Karpas-422 (cell line): ENCODE data around the gene ZNF512B. TPM values are rescaled to one million over a fixed set of nuclear protein-coding genes. Genes with fewer than 3 reads are reported as not detected.
"Not testable (repeated sequence)": the region's sequence is repeated elsewhere in the genome, so short reads cannot be mapped to it uniquely, and the experiment has no call there.

Source experiments
- DNase-seq: peaks from one replicate; pipeline ENCODE4 v3.0.0-alpha.2; 2015
- H2AFZ ChIP-seq: fragments of 200-600 bp; sonication (generic); 2 replicates; pipeline ENCODE4 v1.6.1; 2014; ENCODE audit warnings: antibody characterized with exemption, low read length, mixed read lengths
- H3K27ac ChIP-seq: fragments of 200-600 bp; sonication (generic); 2 replicates; pipeline ENCODE4 v1.5.1; 2014; ENCODE audit warnings: mild to moderate bottlenecking, low read length, moderate library complexity
- H3K27me3 ChIP-seq: fragments of 200-600 bp; sonication (generic); 2 replicates; pipeline ENCODE4 v1.6.1; 2014; ENCODE audit warnings: low read length, mixed read lengths
- H3K36me3 ChIP-seq: fragments of 200-600 bp; sonication (generic); 2 replicates; pipeline ENCODE4 v1.6.1; 2014; ENCODE audit warnings: low read length, mixed read lengths; ENCODE audit not compliant: insufficient read depth
- H3K4me1 ChIP-seq: fragments of 200-600 bp; sonication (generic); 2 replicates; pipeline ENCODE4 v1.6.1; 2014; ENCODE audit warnings: mild to moderate bottlenecking, low read length, mixed read lengths
- H3K4me2 ChIP-seq: fragments of 200-600 bp; sonication (generic); 2 replicates; pipeline ENCODE4 v1.6.1; 2014; ENCODE audit warnings: low read length, low read depth, mild to moderate bottlenecking; ENCODE audit not compliant: poor library complexity, severe bottlenecking
- H3K4me3 ChIP-seq: fragments of 200-600 bp; sonication (generic); 2 replicates; pipeline ENCODE4 v1.5.1; 2014; ENCODE audit warnings: mild to moderate bottlenecking, antibody characterized with exemption, low read length, mixed read lengths
- H3K79me2 ChIP-seq: fragments of 200-600 bp; sonication (generic); 2 replicates; pipeline ENCODE4 v1.6.1; 2014; ENCODE audit warnings: mild to moderate bottlenecking, low read length, mixed read lengths
- H3K9ac ChIP-seq: fragments of 200-600 bp; sonication (generic); 2 replicates; pipeline ENCODE4 v1.6.0; 2014; ENCODE audit warnings: low read length
- H3K9me2 ChIP-seq: fragments of 200-600 bp; sonication (generic), shearing (Covaris generic); replicated peaks from 2 replicates; pipeline ENCODE4 v1.6.0; 2014; ENCODE audit warnings: mild to moderate bottlenecking, low read length, moderate library complexity; ENCODE audit not compliant: insufficient read depth
- H3K9me3 ChIP-seq: fragments of 300-700, 200-600 bp; sonication (generic); 2 replicates; pipeline ENCODE4 v1.6.1; 2014; ENCODE audit warnings: low read length, mixed read lengths
- H4K20me1 ChIP-seq: fragments of 200-600 bp; sonication (generic); 2 replicates; pipeline ENCODE4 v1.6.1; 2014; ENCODE audit warnings: mild to moderate bottlenecking, antibody characterized with exemption, low read length, low read depth; ENCODE audit not compliant: insufficient read depth
- total RNA-seq: library from RNA; depleted of rRNA; stranded (reverse); fragments of >200 nt; shearing (Covaris generic); gene quantifications from 2 replicates; pipeline ENCODE4 v1.2.3, GENCODE V29; 2014; ENCODE audit warnings: low replicate concordance

ZNF512B gene
- total RNA-seq, 1 experiment from 2014 or later = 4.2 TPM

- H3K4me2 ChIP-seq = no peak overlapping the region
- DNase-seq = no peak
- H3K27me3 ChIP-seq = no peaks in the 10 kb centered on the region
- H3K79me2 ChIP-seq = peaks cover 7% of the 10 kb centered on the region
- no peak overlapping the region for H3K9ac ChIP-seq
- no peak overlapping the region for H2AFZ ChIP-seq
- no peaks in the 10 kb centered on the region for H3K9me2 ChIP-seq
- H3K9me3 ChIP-seq = no peaks in the 10 kb centered on the region
- 0 out of 2 replicates have a peak, but pooled peaks cover 6% of the 10 kb centered on the region for H3K36me3 ChIP-seq
- H3K27ac ChIP-seq = no peak overlapping the region
- H3K4me1 ChIP-seq = no peaks in the 10 kb centered on the region
- no peaks in the 10 kb centered on the region for H4K20me1 ChIP-seq
- H3K4me3 ChIP-seq = no peak overlapping the region
These were observed 38.7 kb downstream of the ZNF512B start for GRCh38 chr20:63930971-63931553.

- H3K79me2 ChIP-seq = peaks cover 14% of the 10 kb centered on the region
- H3K4me3 ChIP-seq, H4K20me1 ChIP-seq, H3K36me3 ChIP-seq, H3K9me2 ChIP-seq, H3K27me3 ChIP-seq, H2AFZ ChIP-seq, H3K27ac ChIP-seq, H3K9me3 ChIP-seq, H3K9ac ChIP-seq, H3K4me1 ChIP-seq, DNase-seq, H3K4me2 ChIP-seq: not testable (repeated sequence)
These were observed 40.3 kb downstream of the ZNF512B start for GRCh38 chr20:63929473-63929883.

GRCh38 chr20:63929071-63929470 lies 40.7 kb downstream of the ZNF512B start:
- Histone ChIP-seq H3K27ac (no peak overlapping the region), H2AFZ (no peak overlapping the region), H3K4me1 (no peaks in the 10 kb centered on the region), H3K79me2 (peaks cover 17% of the 10 kb centered on the region), H3K4me3 (no peak overlapping the region), H3K9ac (no peak overlapping the region), H4K20me1 (no peaks in the 10 kb centered on the region), H3K27me3 (no peaks in the 10 kb centered on the region), H3K9me3 (no peaks in the 10 kb centered on the region), H3K36me3 (0 out of 2 replicates have a peak, but pooled peaks cover 6% of the 10 kb centered on the region), H3K9me2 (no peaks in the 10 kb centered on the region), H3K4me2 (no peak overlapping the region)
- no peak for DNase-seq

- H3K4me3 ChIP-seq = no peak overlapping the region
- H3K79me2 ChIP-seq = peaks cover 29% of the 10 kb centered on the region
- 0 out of 2 replicates have a peak, but pooled peaks cover 4% of the 10 kb centered on the region for H3K36me3 ChIP-seq
- no peaks in the 10 kb centered on the region for H4K20me1 ChIP-seq
- no peak overlapping the region for H3K9ac ChIP-seq
- no peaks in the 10 kb centered on the region for H3K4me1 ChIP-seq
- no peak overlapping the region for H3K4me2 ChIP-seq
- no peaks in the 10 kb centered on the region for H3K27me3 ChIP-seq
- H2AFZ ChIP-seq = no peak overlapping the region
- no peaks in the 10 kb centered on the region for H3K9me3 ChIP-seq
- no peaks in the 10 kb centered on the region for H3K9me2 ChIP-seq
- no peak for DNase-seq
- no peak overlapping the region for H3K27ac ChIP-seq
These were observed 43.4 kb downstream of the ZNF512B start for GRCh38 chr20:63926298-63926697.

GRCh38 chr20:63924241-63924640 lies 45.5 kb downstream of the ZNF512B start:
- H3K79me2 ChIP-seq = peaks cover 29% of the 10 kb centered on the region

GRCh38 chr20:63923651-63924050 lies 46.1 kb downstream of the ZNF512B start:
- H2AFZ ChIP-seq = no peak overlapping the region
- no peaks in the 10 kb centered on the region for H3K9me3 ChIP-seq
- H3K27ac ChIP-seq = no peak overlapping the region
- H3K9ac ChIP-seq = no peak overlapping the region
- H3K27me3 ChIP-seq = no peaks in the 10 kb centered on the region
- no peak overlapping the region for H3K4me2 ChIP-seq
- no peak overlapping the region for H3K4me3 ChIP-seq
- no peaks in the 10 kb centered on the region for H3K9me2 ChIP-seq
- no peak for DNase-seq
- H3K79me2 ChIP-seq = peaks cover 35% of the 10 kb centered on the region
- H3K36me3 ChIP-seq = peaks cover 6% of the 10 kb centered on the region; the same call in 1 of the 2 replicates
- H3K4me1 ChIP-seq = no peaks in the 10 kb centered on the region
- no peaks in the 10 kb centered on the region for H4K20me1 ChIP-seq

More at GRCh38 chr20:63924241-63924640, 45.5 kb downstream of the ZNF512B start:
- Histone ChIP-seq H2AFZ (no peak overlapping the region), H3K4me3 (no peak overlapping the region), H3K36me3 (peaks cover 4% of the 10 kb centered on the region; the same call in 1 of the 2 replicates), H3K27me3 (no peaks in the 10 kb centered on the region), H3K9me3 (no peaks in the 10 kb centered on the region), H4K20me1 (no peaks in the 10 kb centered on the region), H3K9ac (no peak overlapping the region), H3K27ac (no peak overlapping the region), H3K4me1 (no peaks in the 10 kb centered on the region), H3K4me2 (no peak overlapping the region), H3K9me2 (no peaks in the 10 kb centered on the region)
- no peak for DNase-seq

GRCh38 chr20:63920226-63920625 lies 49.5 kb downstream of the ZNF512B start:
- Histone ChIP-seq H3K9ac (no peak overlapping the region), H2AFZ (no peak overlapping the region), H3K9me3 (0 out of 2 replicates have a peak, but pooled peaks cover 3% of the 10 kb centered on the region), H3K4me1 (no peaks in the 10 kb centered on the region; the same call in 1 of the 2 replicates), H3K4me2 (no peak overlapping the region), H3K79me2 (peaks cover 55% of the 10 kb centered on the region), H3K9me2 (no peaks in the 10 kb centered on the region), H3K4me3 (no peak overlapping the region), H3K27me3 (no peaks in the 10 kb centered on the region), H4K20me1 (no peaks in the 10 kb centered on the region), H3K36me3 (peaks cover 8% of the 10 kb centered on the region), H3K27ac (no peak overlapping the region)
- DNase-seq = no peak

GRCh38 chr20:63919130-63919529 lies 50.6 kb downstream of the ZNF512B start:
- peaks cover 57% of the 10 kb centered on the region for H3K79me2 ChIP-seq
- H4K20me1 ChIP-seq = no peaks in the 10 kb centered on the region

More at GRCh38 chr20:63919130-63919529, 50.6 kb downstream of the ZNF512B start:
- H3K36me3 ChIP-seq = peaks cover 8% of the 10 kb centered on the region
- H2AFZ ChIP-seq = no peak overlapping the region
- no peak overlapping the region for H3K4me2 ChIP-seq
- no peak overlapping the region for H3K27ac ChIP-seq
- no peak overlapping the region for H3K9ac ChIP-seq
- no peak overlapping the region for H3K4me3 ChIP-seq
- no peaks in the 10 kb centered on the region for H3K27me3 ChIP-seq
- no peaks in the 10 kb centered on the region for H3K9me2 ChIP-seq
- no peaks in the 10 kb centered on the region; the same call in 1 of the 2 replicates for H3K4me1 ChIP-seq
- 0 out of 2 replicates have a peak, but pooled peaks cover 3% of the 10 kb centered on the region for H3K9me3 ChIP-seq
- DNase-seq = no peak
